ENCODE results near the gene TBX19. TPM values are rescaled to one million over a fixed set of nuclear protein-coding genes. Genes with fewer than 3 reads are reported as not detected.

Gene TBX19
- under 1 TPM; 0.47 to 0.57 (median 0.48) TPM for total RNA-seq

DNA sequence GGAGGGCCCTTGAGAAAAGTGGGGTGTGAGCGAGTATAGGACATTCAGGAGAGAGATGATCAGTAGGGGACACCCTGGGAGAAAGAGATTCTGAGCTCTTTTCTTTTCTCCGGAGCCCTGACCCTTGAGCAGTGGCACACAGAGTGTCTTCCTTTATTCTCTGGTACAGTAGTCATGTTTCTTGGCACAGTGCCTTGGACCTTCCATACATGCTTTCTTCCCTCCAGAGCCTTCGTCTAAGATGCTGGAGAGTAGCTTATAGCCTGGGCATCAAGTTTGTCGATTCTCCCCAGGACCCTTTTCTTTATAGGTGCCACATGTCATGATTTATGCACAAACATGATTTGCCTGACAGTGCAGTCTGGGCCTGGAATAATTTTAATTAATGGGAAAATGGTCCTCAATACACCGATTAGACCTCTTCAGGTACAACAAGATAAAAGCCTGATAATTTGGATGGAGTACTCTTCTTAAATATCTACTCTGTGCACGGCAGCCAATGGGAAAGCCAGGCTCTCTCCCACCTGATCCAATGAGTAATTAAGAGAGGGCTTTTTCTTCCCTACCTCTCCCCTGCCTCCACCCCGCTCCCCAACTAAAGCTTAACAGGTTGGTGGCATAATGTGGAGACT is at the start of gene TBX19:
Gene TBX19 (plus strand): TSS at position 582 of the 632 bp plus-strand sequence. CDS start 214 bp downstream, outside the sequence.
- ATAC-seq, result no peak
- H3K27me3 Mint-ChIP-seq (ENCODE audit: low read depth), result no peaks in the 10 kb centered on the region
- no peaks in the 10 kb centered on the region for H3K9me3 Mint-ChIP-seq
- H3K4me1 Mint-ChIP-seq (ENCODE audit: low read depth), result peaks cover 7% of the 10 kb centered on the region
- no peak for DNase-seq
- peaks cover 23% of the 10 kb centered on the region for H3K36me3 Mint-ChIP-seq (ENCODE audit: insufficient read depth)
- no peak within 1 kb of the TSS for H3K4me3 Mint-ChIP-seq

DNA sequence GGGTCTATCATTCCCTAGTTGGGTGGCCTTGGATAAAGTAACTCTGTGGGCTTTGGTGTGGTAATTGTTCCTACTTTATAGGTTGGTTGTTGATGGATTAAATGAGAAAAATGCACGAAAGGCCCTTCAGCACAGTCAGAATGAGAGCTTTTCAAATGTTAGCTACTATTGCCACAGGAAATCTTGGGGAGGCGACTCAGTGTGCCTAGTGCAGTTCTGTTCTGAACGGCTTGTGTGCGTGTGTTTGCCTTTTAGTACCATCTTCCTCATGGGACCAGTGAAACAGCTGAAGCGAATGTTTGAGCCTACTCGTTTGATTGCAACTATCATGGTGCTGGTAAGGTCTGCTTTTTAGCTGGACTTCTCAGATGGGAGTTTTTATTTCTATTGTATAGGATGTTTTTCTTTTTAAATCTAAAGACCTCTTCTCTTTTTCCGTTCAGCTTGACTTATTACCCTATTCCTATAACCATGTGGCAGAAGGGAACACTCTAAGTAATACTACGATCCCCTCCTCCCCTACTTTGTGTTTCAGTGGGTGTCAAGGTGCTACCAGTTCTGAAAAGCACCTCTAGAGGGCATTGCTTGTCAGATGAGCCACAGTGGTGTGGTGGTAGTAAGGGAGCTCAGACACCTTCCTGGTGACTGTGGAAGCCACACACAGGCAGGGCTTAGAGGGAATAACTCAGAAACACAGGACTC is 45.7 kb upstream of the TBX19 start:
- Mint-ChIP-seq H3K36me3 (ENCODE audit: insufficient read depth) (peaks cover 69% of the 10 kb centered on the region), H3K27me3 (ENCODE audit: low read depth) (no peaks in the 10 kb centered on the region), H3K9me3 (no peaks in the 10 kb centered on the region), H3K4me3 (peak overlapping the region; percentile 29), H3K4me1 (ENCODE audit: low read depth) (peaks cover 62% of the 10 kb centered on the region)
- DNase-seq, result peak; percentile 10
- ATAC-seq, result peak; percentile 50 to 63

DNA sequence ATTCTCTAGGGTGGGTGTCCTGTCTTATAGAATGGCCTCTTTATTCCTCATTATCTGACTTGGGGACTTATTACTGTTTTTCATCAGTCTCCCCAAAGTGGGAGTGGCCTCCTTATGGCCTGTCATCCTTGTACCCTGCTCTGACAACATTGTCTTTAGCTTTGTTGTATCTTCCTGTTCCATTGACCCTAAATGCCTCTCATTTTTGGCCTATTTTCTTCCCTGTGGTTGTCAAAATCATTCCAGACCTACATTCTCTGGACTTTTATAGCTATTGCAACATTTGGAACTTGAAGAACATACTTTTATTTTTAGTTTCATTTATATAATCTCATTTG is 45.2 kb upstream of the TBX19 start:
- Mint-ChIP-seq H3K4me1 (ENCODE audit: low read depth) (peaks cover 60% of the 10 kb centered on the region), H3K36me3 (ENCODE audit: insufficient read depth) (peaks cover 73% of the 10 kb centered on the region), H3K9me3 (no peaks in the 10 kb centered on the region), H3K27me3 (ENCODE audit: low read depth) (no peaks in the 10 kb centered on the region), H3K4me3 (no peak overlapping the region)
- DNase-seq (no peak), ATAC-seq (no peak)

DNA sequence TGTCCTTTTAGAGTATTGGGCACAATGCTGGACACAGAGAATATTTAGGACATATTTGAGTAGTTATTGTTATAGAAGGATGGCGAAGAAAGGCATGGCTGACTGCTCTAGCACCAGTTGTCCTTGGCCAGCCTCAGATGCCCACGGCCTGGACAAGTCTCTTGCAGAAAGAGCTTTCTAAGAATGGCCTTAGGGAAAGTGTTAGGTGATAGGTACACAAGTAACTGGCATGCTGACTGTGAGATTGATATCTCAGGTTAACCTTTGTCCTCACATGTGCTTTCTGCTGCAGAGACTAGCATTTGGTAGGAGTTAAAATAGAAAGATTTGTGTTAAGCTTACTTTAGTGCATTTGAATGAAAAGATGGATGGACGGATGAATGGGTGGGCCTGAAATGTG is 44.7 kb upstream of the TBX19 start:
- Mint-ChIP-seq H3K4me1 (ENCODE audit: low read depth) (peaks cover 56% of the 10 kb centered on the region), H3K9me3 (no peaks in the 10 kb centered on the region)

DNA sequence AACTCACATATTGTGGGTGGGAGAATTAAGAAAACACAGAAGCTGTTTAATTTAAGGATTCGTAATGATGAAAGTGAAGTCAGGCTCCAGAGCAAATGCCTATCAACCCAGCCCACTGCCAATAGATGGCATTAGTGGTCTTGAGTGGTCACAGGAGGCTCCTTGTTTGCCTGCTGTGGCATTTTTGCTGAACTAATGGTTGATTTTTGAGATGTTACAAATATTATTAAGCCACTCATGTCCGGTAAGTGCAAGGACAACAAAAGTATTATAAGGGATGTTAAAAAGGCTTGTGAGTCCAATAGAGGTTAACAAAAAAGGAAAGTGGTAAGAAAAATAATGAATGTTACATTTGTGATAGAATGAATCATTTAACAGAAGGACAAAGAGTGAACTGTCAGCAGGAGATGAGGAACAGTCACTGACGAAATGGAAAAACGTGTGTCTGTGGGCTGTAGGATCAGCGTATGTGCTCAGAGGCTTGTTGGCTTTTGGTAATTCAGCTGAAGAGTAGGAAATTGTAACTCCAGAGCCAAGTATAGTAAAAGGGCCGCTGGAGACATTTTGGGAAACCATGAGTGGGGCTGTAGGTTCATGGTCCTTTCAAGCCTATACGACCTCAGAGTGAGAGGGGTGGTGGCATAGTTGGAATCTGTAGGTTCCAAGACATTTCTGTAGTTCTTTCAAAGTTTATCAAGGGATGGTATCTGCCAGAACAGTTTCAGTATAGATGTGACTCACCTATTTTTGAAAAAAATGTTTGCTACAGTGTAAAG is 43.7 kb upstream of the TBX19 start:
- Mint-ChIP-seq H3K4me3 (peak overlapping the region; percentile 24), H3K36me3 (ENCODE audit: insufficient read depth) (peaks cover 70% of the 10 kb centered on the region)

More for the DNA sequence above, 44.7 kb upstream of the TBX19 start:
- no peak for ATAC-seq
- no peak for DNase-seq
- H3K4me3 Mint-ChIP-seq, result no peak overlapping the region
- H3K27me3 Mint-ChIP-seq (ENCODE audit: low read depth), result no peaks in the 10 kb centered on the region
- peaks cover 72% of the 10 kb centered on the region for H3K36me3 Mint-ChIP-seq (ENCODE audit: insufficient read depth)

DNA sequence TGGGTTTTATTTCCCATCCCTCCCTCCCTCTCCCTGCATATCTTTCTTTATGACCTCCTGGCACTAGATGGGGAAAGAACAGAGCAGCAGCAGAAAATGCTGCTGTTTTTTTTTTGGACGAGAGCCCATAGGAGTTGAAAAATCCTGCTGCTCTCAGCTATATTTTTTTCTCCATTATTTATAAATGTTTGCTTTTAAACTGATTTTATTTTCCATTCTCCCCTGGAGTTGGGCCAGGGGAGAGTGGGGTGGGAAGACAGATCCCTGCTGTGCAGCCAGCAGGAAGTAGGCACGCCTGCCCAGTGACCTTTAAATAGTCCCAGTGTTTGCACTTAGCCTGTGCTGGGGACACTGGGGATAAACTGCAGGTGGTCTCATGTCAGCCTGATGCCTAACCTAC is 37.5 kb upstream of the TBX19 start:
- DNase-seq (no peak), ATAC-seq (no peak)
- Mint-ChIP-seq H3K9me3 (no peaks in the 10 kb centered on the region), H3K4me3 (no peak overlapping the region), H3K36me3 (ENCODE audit: insufficient read depth) (peaks cover 66% of the 10 kb centered on the region), H3K4me1 (ENCODE audit: low read depth) (peaks cover 30% of the 10 kb centered on the region), H3K27me3 (ENCODE audit: low read depth) (no peaks in the 10 kb centered on the region)

More for the DNA sequence above, 43.7 kb upstream of the TBX19 start:
- DNase-seq (no peak), ATAC-seq (peak; percentile 81 to 88)
- no peaks in the 10 kb centered on the region for H3K9me3 Mint-ChIP-seq
- H3K27me3 Mint-ChIP-seq (ENCODE audit: low read depth), result no peaks in the 10 kb centered on the region
- peaks cover 47% of the 10 kb centered on the region for H3K4me1 Mint-ChIP-seq (ENCODE audit: low read depth)

DNA sequence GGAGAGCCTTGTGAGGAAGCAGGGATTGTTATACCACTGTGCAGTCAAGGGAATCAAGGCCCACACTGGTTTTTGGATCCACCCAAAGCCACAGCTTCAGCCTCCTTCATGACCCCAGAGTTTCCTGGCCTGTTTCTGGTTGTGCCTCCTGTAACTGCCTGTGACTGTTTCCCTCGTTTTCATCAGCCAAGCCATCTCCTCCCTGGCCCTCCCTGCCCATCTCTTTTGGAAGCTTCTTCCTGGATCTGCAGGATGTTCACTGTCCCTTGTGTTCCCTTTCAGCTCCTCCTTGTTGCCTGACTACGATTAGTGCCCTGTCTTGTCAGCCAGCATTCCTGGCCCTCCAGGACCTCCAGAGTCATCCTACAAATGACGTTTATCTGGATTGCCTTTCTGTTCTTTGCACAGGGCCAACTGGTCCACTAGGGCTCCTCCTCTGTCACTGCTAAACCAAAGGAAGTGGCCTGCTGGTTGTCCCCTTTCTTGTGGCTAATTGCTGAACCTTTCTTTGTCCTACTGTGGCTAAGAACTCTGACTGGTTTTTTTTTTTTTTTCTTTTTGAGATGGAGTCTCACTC is 37.0 kb upstream of the TBX19 start:
- H3K36me3 Mint-ChIP-seq (ENCODE audit: insufficient read depth), result peaks cover 68% of the 10 kb centered on the region
- ATAC-seq (no peak), DNase-seq (no peak)
- H3K4me1 Mint-ChIP-seq (ENCODE audit: low read depth), result peaks cover 33% of the 10 kb centered on the region
- no peak overlapping the region for H3K4me3 Mint-ChIP-seq
- H3K27me3 Mint-ChIP-seq (ENCODE audit: low read depth), result no peaks in the 10 kb centered on the region
- H3K9me3 Mint-ChIP-seq, result no peaks in the 10 kb centered on the region

DNA sequence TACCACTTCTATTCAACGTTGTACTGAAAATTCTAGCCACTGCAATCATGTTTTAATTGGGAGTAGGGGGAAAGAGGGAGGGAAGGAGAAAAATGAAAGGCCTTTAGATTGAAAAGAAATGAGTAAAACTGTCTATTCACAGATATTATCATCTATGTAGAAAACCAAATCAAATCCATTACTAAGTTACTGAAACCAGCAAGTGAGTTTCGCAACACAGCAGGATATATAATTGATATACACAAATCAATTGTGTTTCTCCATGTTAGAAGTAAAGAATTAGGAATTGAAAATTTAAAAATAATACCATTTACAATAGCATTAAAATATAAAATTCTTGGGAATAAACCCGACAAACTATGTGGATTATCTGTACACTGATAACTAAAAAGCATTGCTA is 35.6 kb upstream of the TBX19 start:
- ATAC-seq (no peak), DNase-seq (no peak)
- Mint-ChIP-seq H3K36me3 (ENCODE audit: insufficient read depth) (peaks cover 68% of the 10 kb centered on the region), H3K9me3 (no peaks in the 10 kb centered on the region), H3K4me3 (no peak overlapping the region), H3K4me1 (ENCODE audit: low read depth) (peaks cover 33% of the 10 kb centered on the region), H3K27me3 (ENCODE audit: low read depth) (no peaks in the 10 kb centered on the region)

DNA sequence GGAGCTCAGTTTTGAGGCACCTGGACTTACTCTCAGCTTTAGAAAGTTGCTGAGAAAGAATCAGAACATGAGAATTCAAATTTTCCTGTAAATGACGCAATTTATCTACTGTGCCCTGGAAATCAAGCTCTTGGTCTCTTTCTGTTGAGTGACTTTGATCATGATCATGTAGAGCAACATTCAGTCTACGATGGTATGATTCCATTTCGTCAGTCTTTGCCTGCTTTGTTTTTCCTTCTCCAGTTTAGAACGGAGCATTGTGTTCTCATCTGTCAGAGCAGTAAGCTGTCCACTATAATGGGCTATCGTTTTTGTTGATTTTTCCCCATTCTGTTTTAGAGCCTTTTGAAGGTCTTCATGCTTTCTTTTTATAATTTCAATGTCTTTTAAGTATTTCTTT is 34.2 kb upstream of the TBX19 start:
- no peaks in the 10 kb centered on the region for H3K9me3 Mint-ChIP-seq

DNA sequence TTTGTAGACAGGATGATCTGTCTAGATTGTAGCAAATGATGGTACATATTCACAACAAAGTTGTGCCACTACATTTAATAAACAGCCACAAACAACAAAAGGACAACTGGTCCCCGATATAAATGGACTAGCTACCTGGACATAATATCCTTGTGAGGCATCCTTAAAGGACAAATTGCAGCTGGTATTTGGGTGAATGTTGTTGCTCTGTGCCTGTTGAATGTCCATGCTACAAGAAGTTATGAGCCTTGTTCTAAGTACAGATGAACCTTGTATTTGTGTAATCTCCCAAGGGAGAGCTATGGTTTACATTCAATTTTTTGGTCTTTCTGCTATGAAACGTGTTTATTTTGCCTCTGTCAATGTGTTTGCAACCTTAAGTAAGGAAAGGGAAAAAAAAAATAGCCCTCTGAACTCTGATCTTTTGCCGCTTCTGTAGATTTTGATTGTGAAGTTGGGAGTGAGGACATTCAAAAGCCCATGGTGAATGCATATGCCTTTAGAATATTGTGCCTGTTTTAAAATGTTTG is 28.4 kb upstream of the TBX19 start:
- H3K36me3 Mint-ChIP-seq (ENCODE audit: insufficient read depth), result peaks cover 57% of the 10 kb centered on the region
- no peaks in the 10 kb centered on the region for H3K27me3 Mint-ChIP-seq (ENCODE audit: low read depth)
- peaks cover 26% of the 10 kb centered on the region for H3K4me1 Mint-ChIP-seq (ENCODE audit: low read depth)
- DNase-seq, result no peak
- peaks cover 6% of the 10 kb centered on the region for H3K9me3 Mint-ChIP-seq
- ATAC-seq, result no peak
- H3K4me3 Mint-ChIP-seq, result no peak overlapping the region

More for the DNA sequence above, 34.2 kb upstream of the TBX19 start:
- H3K27me3 Mint-ChIP-seq (ENCODE audit: low read depth), result no peaks in the 10 kb centered on the region
- DNase-seq (no peak), ATAC-seq (no peak)
- H3K4me1 Mint-ChIP-seq (ENCODE audit: low read depth), result peaks cover 38% of the 10 kb centered on the region
- no peak overlapping the region for H3K4me3 Mint-ChIP-seq
- peaks cover 67% of the 10 kb centered on the region for H3K36me3 Mint-ChIP-seq (ENCODE audit: insufficient read depth)

DNA sequence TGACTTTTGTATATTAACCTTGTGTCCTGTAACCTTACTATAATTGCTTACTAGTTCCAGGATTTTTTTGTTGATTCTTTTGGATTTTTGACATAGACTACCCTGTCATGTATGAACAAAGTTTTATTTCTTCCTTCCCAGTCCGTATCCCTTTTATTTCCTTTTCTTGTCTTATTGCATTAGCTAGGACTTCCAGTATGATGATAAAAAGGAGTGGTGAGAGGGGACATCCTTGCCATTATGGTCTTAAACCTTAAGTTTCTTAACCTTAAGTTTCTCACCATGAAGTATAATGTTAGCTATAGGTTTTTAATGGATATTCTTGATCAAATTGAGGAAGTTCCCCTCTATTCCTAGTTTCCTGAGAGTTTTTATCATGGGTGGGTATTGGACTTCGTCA is 24.5 kb upstream of the TBX19 start:
- Mint-ChIP-seq H3K9me3 (peaks cover 6% of the 10 kb centered on the region), H3K36me3 (ENCODE audit: insufficient read depth) (peaks cover 37% of the 10 kb centered on the region), H3K4me3 (no peak overlapping the region), H3K4me1 (ENCODE audit: low read depth) (peaks cover 23% of the 10 kb centered on the region), H3K27me3 (ENCODE audit: low read depth) (no peaks in the 10 kb centered on the region)
- ATAC-seq (no peak), DNase-seq (no peak)

DNA sequence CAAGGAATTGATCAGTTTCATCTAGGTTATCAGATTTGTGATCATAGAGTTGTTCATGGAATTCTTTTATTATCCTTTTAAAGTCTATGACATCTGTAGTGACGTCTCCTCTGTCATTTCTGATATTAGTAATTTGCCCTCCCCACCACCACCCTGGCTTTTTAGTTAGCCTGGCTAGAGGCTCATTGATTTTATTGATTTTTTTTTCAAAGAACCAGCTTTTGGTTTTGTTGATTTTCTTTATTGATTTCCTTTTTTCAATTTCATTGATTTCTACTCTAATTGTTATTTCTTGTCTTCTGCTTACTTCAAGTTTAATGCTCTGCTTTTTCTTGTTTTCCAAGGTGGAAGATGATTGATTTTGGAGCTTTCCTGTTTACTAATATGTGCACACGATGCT is 23.3 kb upstream of the TBX19 start:
- H3K9me3 Mint-ChIP-seq, result peaks cover 6% of the 10 kb centered on the region
- no peaks in the 10 kb centered on the region for H3K27me3 Mint-ChIP-seq (ENCODE audit: low read depth)
- no peak overlapping the region for H3K4me3 Mint-ChIP-seq
- DNase-seq, result no peak
- H3K4me1 Mint-ChIP-seq (ENCODE audit: low read depth), result peaks cover 21% of the 10 kb centered on the region
- ATAC-seq, result no peak
- peaks cover 39% of the 10 kb centered on the region for H3K36me3 Mint-ChIP-seq (ENCODE audit: insufficient read depth)

DNA sequence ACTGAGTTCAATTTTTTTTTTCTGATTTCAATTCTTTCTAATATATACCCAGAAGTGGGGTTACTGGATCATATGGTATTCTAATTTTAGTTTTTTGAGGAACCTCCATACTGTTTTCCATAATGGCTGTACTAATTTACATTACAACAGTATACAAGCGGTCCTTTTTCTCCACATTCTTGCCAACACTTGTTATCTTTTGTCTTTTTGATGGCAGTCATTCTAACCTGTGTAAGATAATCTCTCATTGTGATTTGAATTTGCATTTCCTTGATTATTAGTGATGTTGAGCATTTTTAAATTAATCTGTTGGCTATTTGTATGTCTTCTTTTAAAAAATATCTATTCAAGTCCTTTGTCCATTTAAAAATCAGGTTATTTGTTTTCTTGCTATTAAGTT is 21.1 kb upstream of the TBX19 start:
- H3K27me3 Mint-ChIP-seq (ENCODE audit: low read depth), result no peaks in the 10 kb centered on the region
- peaks cover 6% of the 10 kb centered on the region for H3K9me3 Mint-ChIP-seq
- DNase-seq (no peak), ATAC-seq (no peak)
- peaks cover 41% of the 10 kb centered on the region for H3K36me3 Mint-ChIP-seq (ENCODE audit: insufficient read depth)
- peaks cover 16% of the 10 kb centered on the region for H3K4me1 Mint-ChIP-seq (ENCODE audit: low read depth)
- no peak overlapping the region for H3K4me3 Mint-ChIP-seq

DNA sequence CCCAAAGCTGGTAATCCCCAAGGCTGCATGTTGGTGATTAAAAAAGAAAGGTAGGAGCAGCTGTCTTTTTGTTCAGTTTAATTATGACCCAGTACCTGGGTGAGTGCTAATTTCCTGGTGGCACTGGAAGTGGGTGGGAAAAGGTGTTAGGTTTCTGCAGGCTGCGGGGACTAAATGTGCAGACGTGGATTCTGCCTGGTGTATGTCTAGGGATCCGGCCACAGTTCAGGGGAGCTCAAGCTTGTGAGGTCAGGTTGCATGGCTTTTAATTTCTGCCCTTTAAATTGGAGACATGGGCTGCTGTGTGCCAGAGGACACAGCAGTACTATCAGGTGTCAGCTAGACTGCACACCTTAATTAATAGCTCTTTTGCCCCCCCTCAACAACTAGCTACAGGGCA is 20.3 kb upstream of the TBX19 start:
- H3K9me3 Mint-ChIP-seq, result peaks cover 6% of the 10 kb centered on the region
- ATAC-seq (no peak), DNase-seq (no peak)
- no peaks in the 10 kb centered on the region for H3K27me3 Mint-ChIP-seq (ENCODE audit: low read depth)
- H3K36me3 Mint-ChIP-seq (ENCODE audit: insufficient read depth), result peaks cover 38% of the 10 kb centered on the region
- peaks cover 16% of the 10 kb centered on the region for H3K4me1 Mint-ChIP-seq (ENCODE audit: low read depth)
- no peak overlapping the region for H3K4me3 Mint-ChIP-seq

All from activated T-cell treated with anti-CD3 and anti-CD28 coated beads, Interleukin-2, amount 50 U/mL, for 4 hours (primary cell).